Measurements from ENCODE around the gene DENND1A. TPM values are rescaled to one million over a fixed set of nuclear protein-coding genes. Genes with fewer than 3 reads are reported as not detected.

The DENND1A gene
- total and polyA plus RNA-seq, 11 donors: 9.8 to 24.0 (median 14.7) TPM

- TF ChIP-seq, protein P1, sequence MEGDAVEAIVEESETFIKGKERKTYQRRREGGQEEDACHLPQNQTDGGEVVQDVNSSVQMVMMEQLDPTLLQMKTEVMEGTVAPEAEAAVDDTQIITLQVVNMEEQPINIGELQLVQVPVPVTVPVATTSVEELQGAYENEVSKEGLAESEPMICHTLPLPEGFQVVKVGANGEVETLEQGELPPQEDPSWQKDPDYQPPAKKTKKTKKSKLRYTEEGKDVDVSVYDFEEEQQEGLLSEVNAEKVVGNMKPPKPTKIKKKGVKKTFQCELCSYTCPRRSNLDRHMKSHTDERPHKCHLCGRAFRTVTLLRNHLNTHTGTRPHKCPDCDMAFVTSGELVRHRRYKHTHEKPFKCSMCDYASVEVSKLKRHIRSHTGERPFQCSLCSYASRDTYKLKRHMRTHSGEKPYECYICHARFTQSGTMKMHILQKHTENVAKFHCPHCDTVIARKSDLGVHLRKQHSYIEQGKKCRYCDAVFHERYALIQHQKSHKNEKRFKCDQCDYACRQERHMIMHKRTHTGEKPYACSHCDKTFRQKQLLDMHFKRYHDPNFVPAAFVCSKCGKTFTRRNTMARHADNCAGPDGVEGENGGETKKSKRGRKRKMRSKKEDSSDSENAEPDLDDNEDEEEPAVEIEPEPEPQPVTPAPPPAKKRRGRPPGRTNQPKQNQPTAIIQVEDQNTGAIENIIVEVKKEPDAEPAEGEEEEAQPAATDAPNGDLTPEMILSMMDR (IDR thresholded peaks at IDR 0.05): no peak
- TF ChIP-seq POLR2A (IDR thresholded peaks at IDR 0.05): no peak
- intact Hi-C loops (cut with DNase I): loop anchor here in 3 of 10 donors (2.0 to 10.0 kb wide), 5 partner anchors 66 to 383 kb away; no protein-coding TSS in a partner anchor
- DNase-seq (no peak), ATAC-seq (no peak)
- peak overlapping the region in 6 of 12 donors; percentile 67 to 94 (median 78) for H3K4me3 ChIP-seq
- peak overlapping the region in 2 of 12 donors; percentile 41 to 85 for H3K27ac ChIP-seq
- H3K27me3 ChIP-seq: no peaks in the 10 kb centered on the region
- peaks cover 0 to 58% (median 18%) of the 10 kb centered on the region in 12 donors for H3K4me1 ChIP-seq
- H3K9me3 ChIP-seq: peaks cover 0 to 8% (median 0%) of the 10 kb centered on the region in 12 donors
- H3K36me3 ChIP-seq: no peaks in the 10 kb centered on the region
- WGBS, 4 donors: 78 to 86% (median 85%) methylated on average over 5 of the region's 5 CpGs
These were observed 2.0 kb downstream of the DENND1A start for GRCh38 chr9:123927625-123928532.

GRCh38 chr9:123926941-123927340 lies 3.0 kb downstream of the DENND1A start:
- 92 to 96% (median 94%) methylated on average over 5 of the region's 5 CpGs for WGBS, 4 donors
- peak overlapping the region in 1 of 12 donors; percentile 85 for H3K27ac ChIP-seq
- intact Hi-C loops (cut with DNase I): loop anchor here in 3 of 10 donors (5.0 to 10.0 kb wide), 4 partner anchors 65 to 382 kb away; no protein-coding TSS in a partner anchor
- no peak for DNase-seq
- no peak for TF ChIP-seq POLR2A (IDR thresholded peaks at IDR 0.05)
- TF ChIP-seq, protein P1 (IDR thresholded peaks at IDR 0.05): no peak
- H3K4me1 ChIP-seq: peaks cover 0 to 62% (median 21%) of the 10 kb centered on the region in 12 donors
- H3K36me3 ChIP-seq: no peaks in the 10 kb centered on the region
- H3K4me3 ChIP-seq: peak overlapping the region in 1 of 12 donors; percentile 75
- no peaks in the 10 kb centered on the region for H3K27me3 ChIP-seq
- H3K9me3 ChIP-seq: peaks cover 0 to 8% (median 0%) of the 10 kb centered on the region in 12 donors
- ATAC-seq: no peak

DNA sequence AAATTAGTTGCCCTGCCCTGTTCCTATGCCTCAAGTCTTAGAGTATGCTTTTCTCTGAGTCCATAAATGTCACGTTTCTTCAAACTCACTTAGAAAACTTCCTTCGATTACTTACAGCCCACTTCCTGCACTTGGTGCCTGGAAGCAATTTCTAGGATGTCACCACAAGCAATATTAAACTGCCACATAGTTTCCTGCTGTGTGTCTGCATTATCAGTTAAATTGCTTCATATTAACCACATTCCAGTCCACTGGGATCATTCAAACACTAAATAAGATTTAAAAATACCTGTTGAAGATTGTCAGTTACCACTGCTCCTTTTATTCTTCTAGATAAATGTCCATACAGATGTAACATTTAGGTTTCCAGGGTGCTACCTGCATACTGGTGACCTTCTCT lies 4.1 kb downstream of the DENND1A start:
- no peaks in the 10 kb centered on the region for H3K27me3 ChIP-seq
- intact Hi-C loops (cut with DNase I): loop anchor here in 3 of 10 donors (5.0 to 10.0 kb wide), 4 partner anchors 64 to 381 kb away; no protein-coding TSS in a partner anchor
- peaks cover 0 to 62% (median 21%) of the 10 kb centered on the region in 12 donors for H3K4me1 ChIP-seq
- 50 to 73% (median 55%) methylated on average over 2 of the region's 2 CpGs for WGBS, 4 donors
- no peak for DNase-seq
- peaks cover 0 to 8% (median 0%) of the 10 kb centered on the region in 12 donors for H3K9me3 ChIP-seq
- no peak for ATAC-seq
- TF ChIP-seq, protein P1 (IDR thresholded peaks at IDR 0.05): no peak
- no peak for TF ChIP-seq POLR2A (IDR thresholded peaks at IDR 0.05)
- no peaks in the 10 kb centered on the region for H3K36me3 ChIP-seq
- no peak overlapping the region for H3K4me3 ChIP-seq
- no peak overlapping the region for H3K27ac ChIP-seq

- Histone ChIP-seq H3K27me3 (no peaks in the 10 kb centered on the region), H3K27ac (no peak overlapping the region), H3K4me1 (peaks cover 0 to 57% (median 20%) of the 10 kb centered on the region in 12 donors), H3K9me3 (peaks cover 0 to 8% (median 0%) of the 10 kb centered on the region in 12 donors), H3K36me3 (no peaks in the 10 kb centered on the region), H3K4me3 (no peak overlapping the region)
- intact Hi-C loops (cut with DNase I): loop anchor here in 3 of 10 donors (5.0 to 10.0 kb wide), 4 partner anchors 63 to 380 kb away; no protein-coding TSS in a partner anchor
- ATAC-seq: no peak
- DNase-seq: no peak
- 94 to 99% (median 97%) methylated on average over 3 of the region's 3 CpGs for WGBS, 4 donors
- no peak for TF ChIP-seq POLR2A (IDR thresholded peaks at IDR 0.05)
- TF ChIP-seq, protein P1 (IDR thresholded peaks at IDR 0.05): no peak
These were observed 4.8 kb downstream of the DENND1A start for GRCh38 chr9:123925161-123925560.

Data from heart left ventricle (tissue), 16 donors.